ENCODE results near the gene GPATCH8. TPM values are rescaled to one million over a fixed set of nuclear protein-coding genes. Genes with fewer than 3 reads are reported as not detected.
"Not testable (repeated sequence)": the region's sequence is repeated elsewhere in the genome, so short reads cannot be mapped to it uniquely, and the experiment has no call there.

GPATCH8 gene
- total RNA-seq, 1 donor from 2014 or later, result 49.2 TPM

DNA sequence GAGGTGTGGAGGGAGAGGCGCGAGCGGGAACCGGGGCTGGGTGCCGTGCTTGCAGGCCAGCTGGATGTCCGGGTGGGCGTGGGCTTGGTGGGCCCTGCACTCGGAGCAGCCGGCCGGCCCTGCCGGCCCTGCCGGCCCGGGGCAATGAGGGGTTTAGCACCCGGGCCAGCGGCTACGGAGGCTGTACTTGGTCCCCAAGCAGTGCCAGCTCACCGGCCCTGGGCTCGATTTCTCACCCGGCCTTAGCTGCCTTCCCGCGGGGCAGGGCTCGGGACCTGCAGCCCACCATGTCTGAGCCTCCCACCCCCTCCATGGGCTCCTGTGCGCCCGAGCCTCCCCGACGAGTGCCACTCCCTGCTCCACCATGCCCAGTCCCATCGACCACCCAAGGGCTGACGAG, 24.7 kb upstream of the GPATCH8 start:
- intact Hi-C loops (cut with micrococcal nuclease), result no loop called here

GRCh38 chr17:44527102-44527501, 23.9 kb upstream of the GPATCH8 start:
- intact Hi-C loops (cut with micrococcal nuclease), result no loop called here

DNA sequence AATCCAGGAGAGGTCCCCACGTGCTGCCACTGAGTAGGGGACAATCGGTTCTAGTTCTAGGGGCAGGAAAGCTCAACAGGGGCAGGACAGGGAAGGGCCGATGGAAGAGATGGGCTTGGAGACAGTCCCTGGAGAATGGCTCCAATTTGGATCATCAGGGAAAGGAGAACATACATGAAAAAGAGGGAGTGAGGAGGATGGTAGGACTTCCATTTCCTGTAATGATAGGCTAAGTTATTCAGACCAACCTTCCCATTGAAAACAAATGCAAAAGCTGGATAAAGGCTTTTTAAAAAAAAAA, 20.4 kb upstream of the GPATCH8 start:
- intact Hi-C loops (cut with micrococcal nuclease), result no loop called here

DNA sequence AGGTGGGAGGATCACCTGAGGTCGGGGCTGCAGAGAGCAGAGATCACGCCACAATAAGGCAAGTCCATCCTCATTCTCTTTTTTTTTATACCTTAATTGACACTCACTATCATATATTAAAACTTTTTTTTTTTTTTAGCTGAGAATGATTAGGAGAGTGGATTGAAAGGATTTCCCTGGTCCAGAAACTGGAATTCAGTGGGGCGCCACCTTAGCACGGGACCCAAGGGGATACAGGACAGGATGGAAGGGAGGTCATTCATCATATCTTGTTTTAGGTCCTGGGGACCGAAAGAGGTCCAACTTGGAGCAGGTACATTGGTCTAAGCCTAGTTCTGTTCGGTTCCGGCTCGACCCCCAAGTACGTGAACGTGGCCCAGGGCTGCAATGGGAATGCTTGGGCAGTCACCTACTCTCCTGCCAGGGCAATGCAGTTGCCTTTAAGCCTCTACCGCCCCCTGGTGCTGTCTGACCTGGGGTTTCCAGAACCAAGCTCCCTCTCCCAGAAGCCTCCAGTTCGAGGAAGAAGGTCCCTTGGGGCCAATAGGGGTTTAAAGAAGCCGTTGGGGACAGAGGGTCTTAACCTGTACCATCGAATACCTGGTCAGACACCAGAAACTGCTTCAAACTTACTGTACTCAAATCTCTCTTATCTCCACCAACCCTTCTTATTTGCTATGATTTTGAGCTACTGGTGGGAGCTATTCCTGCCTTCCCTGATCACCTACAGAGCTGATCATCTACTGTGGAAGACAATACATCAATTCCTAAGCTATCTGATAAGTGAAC, 19.9 kb upstream of the GPATCH8 start:
- intact Hi-C loops (cut with micrococcal nuclease), result no loop called here

DNA sequence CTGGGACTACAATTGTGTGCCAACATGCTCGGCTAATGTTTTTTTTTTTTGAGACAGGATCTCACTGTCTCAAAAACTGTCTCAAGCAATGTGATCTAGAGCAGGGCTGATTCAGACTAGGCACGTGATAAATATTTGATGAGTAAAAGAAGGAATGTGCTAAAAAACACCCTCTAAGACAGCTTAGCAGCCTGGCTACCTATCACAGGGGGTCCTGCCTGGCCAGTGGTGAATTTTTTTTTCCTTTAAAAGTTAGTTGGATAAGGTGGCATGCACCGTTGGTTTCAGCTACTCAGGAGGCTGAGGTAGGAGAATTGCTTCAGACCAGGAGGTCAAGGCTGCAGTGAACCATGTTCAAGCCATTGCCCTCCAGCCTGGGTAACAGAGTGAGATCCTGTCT, 14.8 kb upstream of the GPATCH8 start:
- intact Hi-C loops (cut with micrococcal nuclease), result no loop called here

- intact Hi-C loops (cut with micrococcal nuclease), result not testable (repeated sequence)
Measured at GRCh38 chr17:44511241-44512134, 8.3 kb upstream of the GPATCH8 start.

- intact Hi-C loops (cut with micrococcal nuclease), result not testable (repeated sequence)
Measured at GRCh38 chr17:44506939-44507604, 3.9 kb upstream of the GPATCH8 start.

GRCh38 chr17:44502598-44503146, 534 bp downstream of the GPATCH8 start:
- intact Hi-C loops (cut with micrococcal nuclease), result loop anchor here (5.0 kb wide), 1 partner anchor 285 kb away; the partner anchor contains the start of gene UBTF

GRCh38 chr17:44501866-44502375, 1.3 kb downstream of the GPATCH8 start:
- intact Hi-C loops (cut with micrococcal nuclease), result loop anchor here (5.0 kb wide), 1 partner anchor 285 kb away; the partner anchor contains the start of gene UBTF

DNA sequence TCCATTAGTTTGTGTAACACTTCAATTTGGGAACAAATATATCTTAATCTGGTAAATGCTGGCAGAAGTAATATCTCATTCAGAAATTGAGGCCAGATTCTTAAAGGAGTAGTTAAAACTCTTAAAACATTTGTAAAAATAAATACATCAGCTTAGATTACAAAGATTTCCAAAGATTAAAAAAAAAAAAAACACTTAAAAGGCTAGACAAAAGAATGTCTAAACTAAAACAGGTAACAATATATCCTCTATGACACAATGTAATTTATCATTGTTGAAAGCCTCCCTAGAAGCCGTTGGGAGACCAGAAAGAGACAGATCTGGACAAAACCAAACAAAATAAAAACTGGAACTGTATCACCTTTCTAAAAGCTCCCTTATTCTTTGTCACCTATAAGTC, 3.5 kb downstream of the GPATCH8 start:
- intact Hi-C loops (cut with micrococcal nuclease), result loop anchor here (5.0 kb wide), 1 partner anchor 282 kb away; the partner anchor contains the start of gene UBTF

GRCh38 chr17:44496815-44497214, 6.4 kb downstream of the GPATCH8 start:
- intact Hi-C loops (cut with micrococcal nuclease), result no loop called here

GRCh38 chr17:44493339-44493738, 9.9 kb downstream of the GPATCH8 start:
- intact Hi-C loops (cut with micrococcal nuclease), result no loop called here

DNA sequence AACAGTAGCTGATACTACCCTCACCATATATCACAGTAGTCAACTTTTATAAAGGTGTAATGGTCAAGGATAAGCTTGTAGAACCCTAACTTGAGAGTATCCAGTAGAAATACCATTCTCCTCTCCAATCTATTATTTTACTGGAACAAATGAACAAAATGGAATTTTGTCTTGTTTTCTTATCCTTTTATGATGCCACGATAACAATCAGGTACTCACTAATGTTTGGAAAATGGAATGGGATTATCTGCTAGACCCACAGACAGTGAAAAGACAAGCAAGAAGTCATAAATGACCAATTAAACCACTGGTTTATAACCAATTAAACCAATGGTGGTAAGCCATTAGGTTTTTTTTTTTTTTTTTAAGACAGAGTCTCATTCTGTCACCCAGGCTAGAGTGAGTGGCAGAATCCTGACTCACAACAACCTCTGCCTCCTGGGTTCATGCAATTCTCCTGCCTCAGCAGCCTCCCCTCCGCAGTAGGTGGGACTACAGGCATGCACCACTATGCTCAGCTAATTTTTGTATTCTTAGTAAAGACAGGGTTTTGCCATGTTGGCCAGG, 10.4 kb downstream of the GPATCH8 start:
- intact Hi-C loops (cut with micrococcal nuclease), result no loop called here

DNA sequence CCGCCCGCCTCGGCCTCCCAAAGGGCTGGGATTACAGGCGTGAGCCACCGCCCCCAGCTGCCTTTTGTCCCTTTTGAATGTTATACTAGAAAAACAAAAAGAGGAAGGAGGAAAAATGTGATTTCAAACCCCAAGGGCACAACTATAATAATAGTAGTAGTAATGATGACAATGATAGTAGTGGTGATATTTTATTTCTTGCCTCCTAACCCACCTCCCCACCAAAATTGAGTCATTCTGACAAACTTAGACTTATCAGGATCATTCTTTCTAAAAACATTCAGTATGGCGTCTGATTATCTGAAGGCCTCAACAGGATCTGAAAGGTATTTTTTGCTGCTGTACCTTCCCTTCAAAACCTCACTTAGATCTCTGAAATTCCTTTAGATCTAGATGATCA, 13.6 kb downstream of the GPATCH8 start:
- intact Hi-C loops (cut with micrococcal nuclease), result no loop called here

GRCh38 chr17:44487170-44487569, 16.0 kb downstream of the GPATCH8 start:
- intact Hi-C loops (cut with micrococcal nuclease), result no loop called here

DNA sequence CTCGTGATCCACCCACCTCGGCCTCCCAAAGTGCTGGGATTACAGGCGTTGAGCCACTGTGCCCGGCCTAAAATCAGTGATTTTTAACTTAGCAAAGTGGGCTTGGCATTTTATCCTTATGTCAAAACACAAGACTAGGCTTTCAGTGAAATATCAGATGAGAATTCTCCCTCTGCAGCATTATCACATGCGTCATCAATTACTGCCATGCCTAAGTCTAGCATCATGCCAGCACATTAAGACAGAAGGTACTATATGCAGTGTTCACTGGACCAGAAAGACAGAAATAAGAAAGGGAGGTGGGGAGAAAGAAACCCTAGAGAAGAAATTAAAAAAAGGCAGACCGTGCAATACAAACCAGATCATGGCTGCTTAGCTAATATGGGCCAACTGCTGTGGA, 29.8 kb downstream of the GPATCH8 start:
- intact Hi-C loops (cut with micrococcal nuclease), result no loop called here

DNA sequence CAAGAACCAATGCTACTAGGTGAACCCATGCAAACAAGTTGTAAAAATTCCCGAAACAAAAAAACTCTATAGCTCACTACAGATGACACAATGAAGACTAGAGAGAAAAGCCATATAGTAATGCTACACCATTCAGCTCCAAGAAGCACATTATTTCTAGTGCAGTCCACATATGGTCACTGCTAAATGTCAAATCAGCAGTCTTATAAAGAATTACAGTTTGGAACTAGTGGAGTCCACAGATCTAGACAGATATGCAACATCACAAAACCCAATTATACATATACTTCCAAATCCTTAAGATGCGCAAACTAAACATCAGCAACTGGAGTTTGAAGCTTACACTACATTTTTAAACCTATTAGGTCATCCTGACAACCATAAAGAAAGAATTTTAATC, 33.5 kb downstream of the GPATCH8 start:
- intact Hi-C loops (cut with micrococcal nuclease), result no loop called here

DNA sequence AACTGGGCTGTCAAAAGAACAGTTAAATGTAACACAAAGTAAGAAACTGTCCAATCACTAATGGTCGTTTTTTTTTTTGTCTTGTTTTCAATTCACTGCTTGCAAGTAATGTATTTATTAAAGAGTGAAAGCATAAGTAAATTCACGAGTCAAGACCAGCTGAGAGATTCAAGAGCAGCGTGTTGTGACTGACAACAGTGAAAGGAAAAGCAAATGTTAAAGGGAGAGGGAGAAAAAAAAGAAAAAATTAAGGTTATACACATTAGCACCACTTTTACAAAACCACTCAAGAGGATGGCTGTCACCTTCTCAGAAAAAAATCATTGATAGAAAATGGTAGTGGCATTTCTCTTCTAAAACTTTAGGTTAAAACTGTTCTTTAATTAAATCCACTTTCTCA, 36.1 kb downstream of the GPATCH8 start:
- intact Hi-C loops (cut with micrococcal nuclease), result no loop called here

DNA sequence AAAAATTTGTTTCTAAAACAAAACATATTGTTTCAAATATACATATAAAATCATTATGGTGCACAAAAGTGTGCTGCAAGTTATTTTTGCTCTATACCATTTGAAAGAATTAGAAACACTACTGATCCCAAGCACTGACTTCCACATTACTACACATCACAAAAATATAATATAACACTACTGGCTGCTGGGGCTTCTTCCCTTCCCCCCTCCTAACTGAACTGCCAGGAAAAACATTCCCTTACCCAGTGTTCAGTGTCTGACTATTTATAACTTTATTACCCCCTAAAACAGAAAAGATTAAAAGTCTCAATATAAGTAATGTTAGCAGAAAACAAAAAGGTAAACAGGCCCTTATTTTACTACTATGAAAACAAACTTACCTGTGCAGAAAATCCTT, 36.9 kb downstream of the GPATCH8 start:
- intact Hi-C loops (cut with micrococcal nuclease), result no loop called here

GRCh38 chr17:44465897-44466296, 37.3 kb downstream of the GPATCH8 start:
- intact Hi-C loops (cut with micrococcal nuclease), result no loop called here

- intact Hi-C loops (cut with micrococcal nuclease), result no loop called here
Measured at GRCh38 chr17:44465276-44465675, 37.9 kb downstream of the GPATCH8 start.
